SKM-1 (cell line): ENCODE measurements around the gene NRG4.
A peak's percentile ranks its signal among the peaks of the same experiment; 100 is the strongest.
"Not testable (repeated sequence)": the region's sequence is repeated elsewhere in the genome, so short reads cannot be mapped to it uniquely, and the experiment has no call there.

ENCODE experiments used
- DNase-seq: peaks from one replicate; lab custom pipeline; 2025; ENCODE audit not compliant: unreplicated experiment; lab: John Stamatoyannopoulos, UW

NRG4 gene, protein sequence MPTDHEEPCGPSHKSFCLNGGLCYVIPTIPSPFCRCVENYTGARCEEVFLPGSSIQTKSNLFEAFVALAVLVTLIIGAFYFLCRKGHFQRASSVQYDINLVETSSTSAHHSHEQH

DNA sequence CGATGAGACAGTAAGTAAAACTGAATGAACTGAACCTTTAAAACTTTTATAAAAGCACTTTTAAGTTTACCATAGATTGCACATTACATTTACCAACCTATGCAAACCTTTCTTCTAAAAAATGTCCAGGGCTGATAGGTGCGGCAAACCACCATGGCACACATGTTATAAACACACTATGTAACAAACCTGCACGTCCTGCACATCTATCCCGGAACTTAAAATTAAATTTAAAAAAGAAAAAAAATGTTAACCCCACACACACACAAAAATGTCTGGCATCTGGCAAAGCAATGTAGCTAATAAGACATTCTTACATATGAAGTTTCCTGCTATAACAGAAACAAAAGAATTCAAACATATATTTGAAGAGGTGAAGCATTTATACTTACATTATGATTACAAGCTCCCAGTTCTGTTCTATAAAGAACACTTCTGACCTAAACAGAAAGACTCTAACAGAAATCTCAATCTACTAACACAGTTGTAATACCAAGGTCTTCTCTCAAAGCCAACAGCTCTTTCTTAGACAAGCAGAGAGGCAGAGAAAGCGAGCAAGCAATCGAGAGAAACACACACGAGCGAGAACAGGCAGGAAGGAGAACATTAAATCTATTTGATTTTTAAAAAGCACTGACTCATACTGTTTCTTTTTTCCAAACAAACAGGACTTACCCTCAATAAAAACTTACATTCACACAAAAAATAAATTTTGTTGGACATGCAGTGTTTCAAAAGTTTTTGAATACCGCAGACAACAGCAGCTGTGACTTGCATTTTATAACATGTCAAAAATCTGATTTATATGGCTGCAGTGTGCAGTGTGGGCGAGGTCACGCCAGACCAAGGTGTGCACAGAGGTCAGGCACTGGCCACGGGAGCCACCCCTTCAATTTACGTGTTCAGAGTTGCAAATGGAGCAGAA lies at the start of gene NRG4:
Gene NRG4 (minus strand): TSS at position 798 of the 925 bp plus-strand sequence. CDS start 1,194 bp downstream, outside the sequence.
- DNase-seq, result no peak

DNA sequence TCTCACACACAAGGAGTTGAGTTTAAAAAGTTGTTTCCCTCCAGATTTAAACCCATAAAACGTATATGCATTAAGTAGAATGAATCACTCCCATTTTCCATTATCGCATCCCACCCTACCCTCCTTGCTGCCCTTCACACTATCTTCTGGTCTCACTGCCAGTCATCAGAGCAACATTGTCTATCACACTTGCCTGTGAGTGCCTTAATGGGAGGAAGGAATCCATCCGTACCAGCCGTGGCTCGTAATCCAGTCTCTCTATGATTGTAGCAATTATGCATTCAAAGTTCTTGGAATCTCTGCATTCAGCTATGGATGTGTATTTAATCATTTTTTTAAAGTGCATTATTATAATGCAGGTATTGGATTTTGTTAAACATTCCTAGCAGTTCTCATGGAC lies 49.5 kb upstream of the NRG4 start:
- no peak for DNase-seq

DNA sequence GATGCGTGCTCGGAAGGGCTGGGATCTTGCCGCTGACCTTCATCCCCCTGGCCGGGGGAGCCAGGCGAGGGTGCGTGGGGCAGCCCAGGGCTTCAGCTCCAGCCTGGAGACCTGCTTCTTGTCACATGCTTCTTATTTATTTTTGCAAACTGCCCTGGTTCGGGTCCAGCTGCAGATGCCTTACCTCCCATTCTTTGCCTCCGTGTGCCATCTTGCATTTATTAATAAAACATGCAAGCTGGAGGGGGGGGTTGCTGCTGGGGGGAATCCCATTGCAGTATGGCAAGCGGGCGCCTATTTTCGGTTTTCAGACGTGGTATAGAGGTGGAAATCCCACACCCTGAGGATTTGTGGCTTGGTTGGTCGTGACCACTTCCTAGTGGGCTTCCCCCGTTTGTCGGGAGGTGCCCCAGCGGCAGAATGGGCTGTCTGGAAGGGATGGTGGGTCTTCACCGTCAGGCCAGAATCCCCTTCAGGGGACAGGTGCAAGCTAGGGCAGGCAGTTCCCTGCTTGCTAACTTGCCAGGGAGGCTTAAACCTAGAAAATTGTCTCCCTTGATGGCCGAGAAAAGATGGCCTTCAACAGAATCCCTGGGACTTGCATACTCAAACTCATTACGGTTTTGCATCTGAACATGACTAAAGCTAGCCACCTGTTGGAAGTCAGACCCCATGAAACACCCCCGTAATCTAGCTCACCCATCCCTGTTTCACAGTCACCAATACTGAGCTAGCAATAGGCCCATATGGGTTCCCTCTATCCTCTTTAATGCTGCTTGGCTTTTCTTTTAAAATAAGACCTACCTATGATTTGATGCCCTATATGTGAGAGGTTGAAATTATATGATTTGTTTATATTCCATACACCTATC lies 48.1 kb upstream of the NRG4 start:
- no peak for DNase-seq

DNA sequence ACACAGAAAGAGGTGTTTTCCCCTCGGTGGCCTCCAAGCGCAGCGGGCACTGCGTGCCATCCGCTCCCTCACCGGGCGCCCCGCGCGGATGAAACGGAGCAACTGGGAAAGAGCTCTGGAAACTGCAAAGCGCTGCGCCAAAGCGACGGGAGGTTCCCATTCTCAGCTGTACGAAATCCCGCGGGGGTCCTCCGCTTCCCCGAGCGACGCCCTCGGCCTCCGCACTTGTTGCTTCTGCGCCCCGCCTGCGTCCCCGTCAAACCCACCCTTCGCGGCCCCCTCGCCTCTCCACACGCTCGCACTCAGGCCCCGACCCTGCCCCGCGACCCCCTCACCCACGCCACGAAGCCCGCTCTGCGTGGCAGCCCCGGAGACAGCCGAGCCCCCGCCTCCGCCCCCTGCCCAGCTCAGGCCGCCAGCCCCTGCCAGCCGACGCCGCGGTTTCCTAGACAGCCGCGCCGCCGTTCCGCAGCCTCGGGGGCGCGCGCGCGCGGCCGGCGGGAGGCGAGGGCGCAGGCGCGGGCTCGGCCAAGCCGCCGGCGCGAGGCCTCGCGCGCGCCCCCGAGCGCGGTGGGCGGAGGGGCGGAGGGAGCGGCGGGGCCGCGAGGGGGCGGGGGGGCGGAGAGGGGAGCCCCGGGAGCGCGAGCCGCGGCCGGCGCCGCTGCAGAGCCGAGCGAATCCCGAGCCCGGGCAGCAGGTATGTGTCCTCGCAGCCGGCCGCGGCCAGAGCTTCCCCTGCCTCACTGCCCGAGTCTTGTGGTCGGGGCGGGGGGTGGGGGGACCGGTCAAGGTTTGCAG lies 47.3 kb upstream of the NRG4 start, which contains the start of gene TMEM266:
Gene TMEM266 (plus strand): TSS at position 666 of the 798 bp plus-strand sequence. CDS start 74,279 bp downstream, outside the sequence.
- no peak for DNase-seq

DNA sequence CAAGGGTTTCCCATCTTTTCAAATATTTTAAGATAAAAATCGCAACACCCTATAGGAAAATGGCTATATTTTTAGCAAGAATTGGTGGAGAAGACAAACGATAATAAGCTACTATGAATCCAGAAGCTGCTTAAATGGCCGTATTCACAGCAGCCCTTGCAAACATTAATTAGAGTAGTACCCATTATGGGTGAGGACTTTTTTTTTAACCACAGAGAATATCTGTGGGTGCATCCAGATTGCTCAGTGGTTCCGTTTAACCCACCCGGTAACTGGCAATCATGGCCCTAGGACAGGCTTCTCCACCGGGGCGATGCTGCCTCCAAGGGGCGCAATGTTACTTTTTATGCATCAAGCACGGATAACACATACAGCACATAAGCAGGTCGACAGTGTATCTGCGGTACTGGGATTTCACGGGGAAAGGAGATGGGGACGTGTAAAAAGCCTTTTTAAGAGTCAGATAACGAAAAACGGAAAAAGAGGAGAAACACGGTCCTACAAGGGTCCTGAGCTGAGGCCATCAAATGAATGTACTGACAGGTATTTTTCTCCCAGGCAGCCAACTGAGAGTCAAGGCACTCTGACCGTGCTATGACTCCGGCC lies 46.6 kb upstream of the NRG4 start:
- no peak for DNase-seq

DNA sequence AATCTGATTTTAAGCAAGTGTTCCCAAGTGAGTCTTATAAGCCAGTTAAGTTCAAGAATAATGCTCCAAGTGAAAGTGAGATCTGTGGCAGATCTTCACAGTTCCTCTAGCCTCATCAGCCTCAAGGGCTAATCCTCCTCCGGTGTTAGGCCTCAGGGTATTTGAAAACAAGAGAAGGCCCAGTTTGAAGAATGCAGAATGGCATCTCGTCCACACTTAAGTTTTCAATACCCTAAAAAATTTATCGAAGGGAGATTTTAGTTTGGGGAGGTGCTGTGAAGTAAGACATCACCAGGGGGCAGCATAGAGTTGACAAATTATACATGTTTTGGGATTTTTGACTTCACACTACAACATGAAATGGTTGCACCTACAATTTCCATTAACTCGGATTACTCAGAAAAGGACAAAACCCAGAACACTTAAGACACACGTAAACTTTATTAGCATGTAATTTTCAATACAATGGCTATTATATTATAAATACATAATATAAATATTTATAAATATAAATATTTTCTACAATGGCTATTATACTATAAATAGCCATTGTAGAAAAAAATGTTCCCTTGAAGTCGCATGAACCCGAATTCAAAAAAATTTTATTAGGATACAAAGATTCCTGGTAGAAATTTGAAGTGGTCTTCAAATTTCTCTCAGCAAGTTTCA lies 45.2 kb upstream of the NRG4 start:
- DNase-seq, result peak; percentile 45

DNA sequence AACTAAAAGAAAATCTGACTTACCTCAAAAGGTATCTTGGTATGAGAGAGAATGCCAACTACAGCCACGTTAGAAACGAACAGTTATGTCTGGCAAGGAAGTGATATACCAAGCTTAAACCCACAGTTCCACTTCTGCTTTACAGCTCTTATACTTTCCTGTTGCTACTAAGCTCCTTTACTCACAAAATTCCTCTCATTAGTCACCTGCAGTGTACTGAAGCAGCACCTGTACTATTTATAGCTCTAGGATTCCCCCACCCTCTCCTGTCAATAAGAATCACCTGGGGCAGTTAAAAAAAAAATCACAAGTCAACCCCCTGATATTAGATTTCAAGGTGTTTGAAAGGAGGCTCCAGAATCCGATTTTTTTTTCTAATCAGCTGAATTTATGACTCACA lies 44.7 kb upstream of the NRG4 start:
- DNase-seq, result peak; percentile 42

DNA sequence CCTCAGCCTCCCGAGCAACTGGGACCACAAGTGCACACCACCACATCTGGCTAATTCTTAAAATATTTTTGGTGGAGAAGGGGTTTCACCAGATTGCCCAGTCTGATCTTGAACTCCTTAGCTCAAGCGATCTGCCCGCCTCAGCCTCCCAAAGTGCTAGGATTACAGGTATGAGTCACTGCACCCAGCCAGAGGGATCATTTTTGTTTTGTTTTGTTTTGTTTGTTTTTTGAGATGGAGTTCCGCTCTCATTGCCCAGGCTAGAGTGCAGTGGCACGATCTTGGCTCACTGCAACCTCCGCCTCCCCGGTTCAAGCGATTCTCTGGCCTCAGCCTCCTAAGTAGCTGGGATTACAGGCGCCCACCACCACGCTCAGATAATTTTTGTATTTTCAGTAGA lies 42.0 kb upstream of the NRG4 start:
- not testable (repeated sequence) for DNase-seq

DNA sequence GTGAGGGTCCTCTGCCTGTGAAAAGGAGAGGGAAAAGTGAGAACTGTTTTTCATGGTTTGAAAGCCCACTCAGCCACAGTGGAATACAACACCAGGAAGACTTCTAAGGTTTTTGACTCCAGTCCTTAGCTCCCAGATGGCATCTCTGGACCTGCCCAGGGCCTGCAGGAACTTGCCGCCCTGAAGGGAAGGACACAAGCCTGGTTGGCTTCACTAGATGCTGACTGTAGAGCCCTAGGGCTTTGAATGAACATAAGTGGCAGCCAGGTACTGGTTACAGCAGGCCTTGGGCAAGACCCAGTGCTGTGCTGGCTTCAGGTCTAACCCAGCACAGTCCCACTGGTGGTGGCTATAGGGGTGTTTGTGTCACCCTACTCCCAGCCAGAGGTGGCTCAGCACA lies 26.3 kb upstream of the NRG4 start:
- DNase-seq, result no peak

DNA sequence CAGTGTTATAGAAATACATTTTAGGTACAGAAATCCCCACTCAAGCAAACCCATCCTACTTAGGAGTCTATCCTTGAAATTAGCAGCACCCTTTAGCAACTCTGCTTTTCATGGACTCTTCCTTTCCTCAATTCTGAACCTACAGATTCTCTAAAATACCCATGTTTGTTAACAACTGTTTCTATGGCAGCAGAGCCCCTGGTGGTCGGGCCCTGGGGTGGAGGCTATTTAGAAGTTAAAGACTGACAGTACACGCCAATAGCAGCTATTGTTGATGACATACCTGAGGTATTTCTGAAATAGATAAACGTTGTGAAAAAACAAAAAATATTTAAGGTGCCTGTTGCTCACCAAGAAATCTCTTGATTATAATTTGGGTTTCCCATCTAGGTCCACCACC lies 23.4 kb upstream of the NRG4 start:
- no peak for DNase-seq

DNA sequence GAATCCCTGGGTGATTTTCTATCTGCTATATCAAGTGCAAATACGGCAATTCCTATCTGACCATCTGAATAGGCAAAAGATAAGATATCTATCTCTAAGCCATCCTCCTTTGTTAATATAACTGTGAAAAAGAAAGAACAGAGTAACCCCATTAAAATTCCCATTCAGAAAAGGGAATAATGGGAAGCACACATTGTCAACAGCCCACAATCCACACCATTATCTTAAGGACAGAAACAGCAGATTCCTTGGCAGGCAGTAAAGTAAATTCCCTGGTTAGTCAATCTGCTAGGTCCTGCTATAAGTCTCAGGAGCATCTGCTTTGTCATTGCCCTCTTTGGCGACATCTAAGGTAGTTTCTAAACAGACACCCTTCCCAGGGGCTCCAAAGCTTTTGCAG lies 21.9 kb upstream of the NRG4 start:
- DNase-seq, result no peak

DNA sequence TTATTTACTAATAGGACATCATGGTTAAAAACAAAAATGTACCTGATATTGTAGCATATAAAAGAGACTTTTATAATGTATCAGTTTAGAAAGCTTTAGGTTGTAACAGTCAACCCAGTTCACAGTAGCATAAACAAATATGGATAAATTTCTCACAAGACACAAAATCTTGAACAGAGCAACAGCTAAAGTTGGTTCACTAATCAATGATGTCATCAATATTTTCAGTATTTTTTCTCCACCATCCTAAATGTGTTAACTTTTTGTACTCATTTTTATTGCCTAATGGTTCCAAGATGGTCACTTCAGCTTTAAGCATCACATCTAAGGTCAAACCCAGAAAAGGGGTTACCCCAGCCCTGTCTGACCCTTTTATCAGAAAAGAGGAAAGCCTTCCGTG lies 21.2 kb upstream of the NRG4 start:
- no peak for DNase-seq

DNA sequence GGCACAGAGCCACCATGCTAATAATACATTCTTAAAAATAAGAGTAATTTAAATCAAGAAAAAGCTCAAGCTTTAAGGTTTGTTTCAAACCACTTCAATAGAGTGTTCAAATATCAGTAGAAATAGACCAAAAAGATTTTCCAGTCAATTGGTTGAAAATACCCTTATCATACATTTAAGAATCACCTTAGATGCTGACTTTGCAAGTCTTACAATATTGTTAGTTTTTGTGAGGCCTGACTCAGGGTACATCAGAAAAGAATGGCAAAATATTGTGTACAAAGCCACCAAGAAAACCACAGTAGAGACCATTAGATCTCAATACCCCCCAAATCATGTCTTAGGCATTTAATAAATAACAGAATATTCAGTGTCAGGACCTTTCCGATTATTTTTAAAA lies 19.8 kb upstream of the NRG4 start:
- DNase-seq, result no peak

DNA sequence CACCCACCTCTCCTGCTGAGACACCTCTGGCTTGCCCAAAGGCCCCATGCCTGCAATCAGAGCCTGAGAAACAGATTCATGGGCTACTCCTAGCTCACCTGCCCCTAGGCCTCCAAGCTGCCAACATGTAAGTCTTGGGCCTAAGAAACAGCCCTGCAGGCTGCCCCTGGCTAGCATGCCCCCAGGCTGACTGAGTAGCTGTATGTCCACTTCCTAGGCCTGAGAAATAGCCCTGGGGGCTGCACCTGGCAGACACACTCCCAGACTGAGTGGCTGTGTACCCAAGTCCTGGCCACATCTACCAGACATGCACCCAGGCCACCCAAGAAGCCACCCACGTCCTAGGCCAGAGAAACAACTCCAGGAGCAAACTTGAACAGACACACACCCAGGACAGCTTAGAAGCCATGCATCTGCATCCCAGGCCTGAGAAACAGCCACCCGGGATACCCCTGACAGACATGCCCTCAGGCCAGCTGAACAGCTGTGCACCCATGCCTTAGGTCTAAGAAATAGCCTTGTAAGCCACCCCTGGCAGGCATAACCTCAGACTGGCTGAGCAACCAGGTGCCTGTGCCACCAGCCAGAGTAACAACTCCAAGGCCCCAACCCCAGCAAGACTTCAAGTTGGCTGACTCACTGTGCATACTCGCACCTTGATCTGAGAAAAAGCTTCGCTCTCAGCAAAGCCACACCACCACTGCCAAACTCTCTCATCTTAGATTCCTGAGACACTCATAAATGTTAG lies 12.0 kb upstream of the NRG4 start:
- DNase-seq, result no peak

DNA sequence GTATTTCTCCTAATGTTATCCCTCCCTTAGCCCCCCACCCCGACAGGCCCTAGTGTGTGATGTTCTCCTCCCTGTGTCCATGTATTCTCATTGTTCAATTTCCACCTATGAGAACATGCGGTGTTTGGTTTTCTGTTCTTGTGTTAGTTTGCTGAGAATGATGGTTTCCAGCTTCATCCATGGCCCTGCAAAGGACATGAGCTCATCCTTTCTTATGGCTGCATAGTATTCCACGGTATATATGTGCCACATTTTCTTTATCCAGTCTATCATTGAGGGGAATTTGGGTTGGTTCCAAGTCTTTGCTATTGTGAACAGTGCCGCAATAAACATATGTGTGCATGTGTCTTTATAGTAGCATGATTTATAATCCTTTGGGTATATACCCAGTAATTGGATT lies 1.2 kb upstream of the NRG4 start:
- not testable (repeated sequence) for DNase-seq

DNA sequence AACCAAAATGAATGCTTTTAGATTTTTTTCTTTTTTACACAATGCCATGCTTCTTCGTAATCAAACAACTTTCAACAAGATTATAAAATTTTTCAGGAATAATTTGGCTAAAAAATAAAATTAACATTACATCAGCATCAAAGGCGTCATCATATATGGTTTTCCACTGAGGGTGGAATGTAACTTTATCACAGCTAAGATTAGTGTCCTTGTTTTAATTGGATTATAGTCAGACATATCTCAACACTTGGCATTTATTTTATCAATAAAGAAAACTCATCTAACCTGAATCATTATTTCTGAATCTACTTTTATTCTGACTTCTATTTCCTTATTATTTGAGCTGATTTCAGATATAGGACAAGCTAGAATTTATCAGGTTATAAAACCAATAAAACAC lies 1.6 kb downstream of the NRG4 start:
- DNase-seq, result no peak

DNA sequence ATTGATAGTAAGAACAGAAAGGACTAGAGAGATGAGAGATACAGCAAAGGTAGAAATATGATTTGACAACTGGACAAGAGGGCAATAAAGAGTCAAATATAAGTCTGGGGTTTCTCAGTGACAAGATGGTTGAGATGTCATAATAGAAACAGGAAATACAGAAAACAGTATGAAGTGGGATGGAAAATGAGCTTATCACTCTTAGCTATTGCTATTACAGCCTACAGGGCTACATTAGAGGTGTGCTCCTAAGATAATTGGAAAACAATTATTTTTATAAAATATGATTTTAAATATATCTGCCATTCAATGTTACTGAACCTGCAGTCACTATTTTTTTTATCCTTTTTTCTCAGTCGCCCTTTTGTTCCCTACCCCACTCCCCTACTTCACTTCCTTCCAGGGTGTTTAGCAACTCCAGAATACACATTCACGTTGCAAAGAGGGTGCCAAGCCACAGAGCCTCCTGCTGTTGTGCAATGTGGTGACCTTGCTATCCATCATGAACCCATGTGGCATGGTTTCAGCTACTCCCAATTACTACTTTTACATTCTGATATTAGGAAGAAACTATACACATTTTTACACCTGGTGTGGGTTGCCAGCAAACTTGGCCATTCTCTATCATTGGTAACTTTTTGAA lies 6.0 kb downstream of the NRG4 start:
- peak; percentile 91 for DNase-seq

DNA sequence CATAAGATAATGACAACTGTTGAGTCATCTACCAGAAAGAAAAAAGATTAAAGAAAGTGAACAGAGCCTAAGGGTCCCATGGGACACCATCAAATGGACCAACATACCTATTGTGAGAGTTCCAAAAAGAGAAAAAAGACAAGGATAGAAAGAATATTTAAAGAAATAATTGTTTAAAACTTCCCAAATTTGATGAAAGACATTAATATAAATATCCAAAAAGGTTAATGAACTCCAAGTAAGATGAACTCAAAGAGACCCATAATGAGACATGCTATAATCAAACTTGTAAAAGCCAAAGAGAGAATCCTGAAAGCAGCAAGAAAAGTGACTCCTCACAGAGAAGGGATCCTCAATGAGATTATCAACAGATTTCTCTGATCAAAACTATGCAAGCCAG lies 8.9 kb downstream of the NRG4 start:
- no peak for DNase-seq

DNA sequence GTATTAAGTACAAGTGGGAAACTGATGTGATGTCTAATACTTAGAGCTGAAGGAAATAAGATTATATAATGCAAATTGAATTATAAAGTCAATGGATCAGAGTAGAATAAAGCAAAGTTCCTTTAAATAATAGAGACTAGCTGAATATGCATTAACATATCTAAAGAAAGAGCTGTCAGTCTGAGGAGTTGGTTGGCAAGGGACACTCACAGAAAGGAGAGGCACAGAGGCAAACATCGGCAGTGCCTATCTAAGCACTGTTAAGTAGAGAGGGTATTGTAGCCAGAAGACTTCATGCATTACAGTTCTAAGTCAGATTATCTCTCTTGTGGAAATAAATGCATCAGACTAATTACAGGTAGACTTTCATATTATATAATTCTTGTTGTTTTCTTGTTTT lies 16.6 kb downstream of the NRG4 start:
- no peak for DNase-seq
